ENCODE results near the gene ALDH4A1.
"Not testable (repeated sequence)": the region's sequence is repeated elsewhere in the genome, so short reads cannot be mapped to it uniquely, and the experiment has no call there.

ALDH4A1 gene

GRCh38 chr1:18847723-18848122, 54.6 kb downstream of the ALDH4A1 start:
- DNase-seq, result not testable (repeated sequence)

- DNase-seq, result no peak
Measured at GRCh38 chr1:18840145-18840544, 62.2 kb downstream of the ALDH4A1 start.

GRCh38 chr1:18836654-18837053, 65.7 kb downstream of the ALDH4A1 start:
- no peak for DNase-seq

- DNase-seq, result not testable (repeated sequence)
Measured at GRCh38 chr1:18832319-18832718, 70.0 kb downstream of the ALDH4A1 start.

- DNase-seq, result no peak
Measured at GRCh38 chr1:18831656-18832055, 70.7 kb downstream of the ALDH4A1 start.

GRCh38 chr1:18830596-18830995, 71.8 kb downstream of the ALDH4A1 start:
- DNase-seq, result no peak

GRCh38 chr1:18829671-18830070, 72.7 kb downstream of the ALDH4A1 start:
- DNase-seq, result no peak

- no peak for DNase-seq
Measured at GRCh38 chr1:18828224-18828623, 74.1 kb downstream of the ALDH4A1 start.

GRCh38 chr1:18823438-18823837, 78.9 kb downstream of the ALDH4A1 start:
- no peak for DNase-seq

Measured in stimulated activated naive CD4-positive, alpha-beta T cell (primary cell).